Measurements from ENCODE around the gene ILF2. TPM values are rescaled to one million over a fixed set of nuclear protein-coding genes. Genes with fewer than 3 reads are reported as not detected.
A peak's percentile ranks its signal among the peaks of the same experiment; 100 is the strongest.

Gene ILF2
- total and polyA plus RNA-seq, 2 donors (not counting 1 experiment from before 2014, with no cell fraction given): 89.8 to 94.0 TPM

GRCh38 chr1:153698020-153698922 is 27.5 kb upstream of the ILF2 start:
- Histone ChIP-seq H3K9me3 (ENCODE audit: control extremely low read depth in 1 of 3, control insufficient read depth in 2 of 3, insufficient read depth in 1 of 3, low read length in 2 of 3) (no peaks in the 10 kb centered on the region), H2AFZ (ENCODE audit: insufficient read depth, low read depth, low read length, poor library complexity, severe bottlenecking) (peak overlapping the region; percentile 81), H3K36me3 (replicated peaks in 1 of 2; ENCODE audit: control extremely low read depth in 1 of 2, control insufficient read depth in 1 of 2, extremely low read depth in 1 of 2, insufficient read depth in 2 of 2, low read length in 1 of 2) (no peaks in the 10 kb centered on the region), H4K20me1 (ENCODE audit: control insufficient read depth, insufficient read depth, low read length, poor library complexity, severe bottlenecking) (no peaks in the 10 kb centered on the region), H3K4me3 (ENCODE audit: control extremely low read depth in 1 of 5, extremely low read depth in 1 of 5, insufficient read depth in 1 of 5, low read depth in 2 of 5, low read length in 4 of 5) (peak overlapping the region in 3 of 5 experiments; percentile 37 to 40 (median 39)), H3K79me2 (ENCODE audit: control insufficient read depth, insufficient read depth, low read length) (no peaks in the 10 kb centered on the region), H3K27me3 (replicated peaks in 1 of 4; ENCODE audit: control extremely low read depth in 1 of 4, control insufficient read depth in 3 of 4, insufficient read depth in 4 of 4, low read length in 3 of 4) (peaks cover 0 to 9% (median 0%) of the 10 kb centered on the region in 4 experiments), H3K4me1 (ENCODE audit: control insufficient read depth in 2 of 2, insufficient read depth in 2 of 2, low read length in 2 of 2) (peaks cover 0 to 7% of the 10 kb centered on the region in 2 donors), H3K27ac (ENCODE audit: low read length in 2 of 2) (no peak overlapping the region), H3K4me2 (replicated peaks; ENCODE audit: low read depth, low read length, poor library complexity, severe bottlenecking) (peak overlapping the region; percentile 71), H3K9ac (ENCODE audit: low read length) (peak overlapping the region; percentile 50)
- Mint-ChIP-seq H3K27ac (no peak overlapping the region), H3K27me3 (no peaks in the 10 kb centered on the region), H3K4me3 (peak overlapping the region; percentile 59), H3K4me1 (peaks cover 3% of the 10 kb centered on the region), H3K9me3 (ENCODE audit: insufficient read depth) (no peaks in the 10 kb centered on the region)
- DNase-seq: no peak
- POLR2A ChIA-PET: interaction anchor here (0.6 to 1.0 kb wide), 3 partner anchors 26 to 240 kb away, joined by 3 to 4 read pairs (median 3); no protein-coding TSS in a partner anchor
- TF ChIP-seq CTCF (IDR thresholded peaks at IDR 0.05) (no peak), EZH2 (IDR thresholded peaks at IDR 0.05; ENCODE audit: borderline replicate concordance, insufficient read depth, low read depth, low read length, poor library complexity, severe bottlenecking) (no peak)
- ATAC-seq (ENCODE audit: low read depth): no peak
- CTCF ChIA-PET: interaction anchor here (0.9 kb wide), 1 partner anchor 146 kb away, joined by 3 read pairs; no protein-coding TSS in a partner anchor
- WGBS (ENCODE audit: insufficient coverage): 23% methylated on average over 18 of the region's 29 CpGs
- intact Hi-C loops (cut with micrococcal nuclease): no loop called here

Measured in B cell (primary cell).